Caki2 (cell line): ENCODE data around the gene A4GALT. TPM values are rescaled to one million over a fixed set of nuclear protein-coding genes. Genes with fewer than 3 reads are reported as not detected.

ENCODE experiments used
- DNase-seq: peaks from one replicate; pipeline ENCODE4 v3.0.0-alpha.2; 2015; ENCODE audit warnings: low read depth
- in situ Hi-C: cut with HindIII; loops from 2 replicates; pipeline ENCODE4 v1.10.0; 2016; ENCODE audit warnings: low sequenced_read_pairs, low pct_unique_long_range_greater_than_20kb, mixed read lengths
- total RNA-seq: library from RNA; depleted of rRNA; stranded (reverse); fragments of >200 nt; shearing (Covaris generic); gene quantifications from 2 replicates; pipeline ENCODE4 v1.2.3, GENCODE V29; 2014; ENCODE audit warnings: low replicate concordance; rRNA removed

The A4GALT gene
- total RNA-seq, 1 experiment from 2014 or later, result 8.3 TPM

- no peak for DNase-seq
- in situ Hi-C loops, result no loop called here
Observed at GRCh38 chr22:42645341-42645937, 75.2 kb downstream of the A4GALT start.

GRCh38 chr22:42644422-42645340 lies 76.0 kb downstream of the A4GALT start:
- in situ Hi-C loops, result no loop called here
- no peak for DNase-seq

- in situ Hi-C loops, result no loop called here
- DNase-seq, result no peak
Observed at GRCh38 chr22:42643634-42644421, 76.8 kb downstream of the A4GALT start.

DNA sequence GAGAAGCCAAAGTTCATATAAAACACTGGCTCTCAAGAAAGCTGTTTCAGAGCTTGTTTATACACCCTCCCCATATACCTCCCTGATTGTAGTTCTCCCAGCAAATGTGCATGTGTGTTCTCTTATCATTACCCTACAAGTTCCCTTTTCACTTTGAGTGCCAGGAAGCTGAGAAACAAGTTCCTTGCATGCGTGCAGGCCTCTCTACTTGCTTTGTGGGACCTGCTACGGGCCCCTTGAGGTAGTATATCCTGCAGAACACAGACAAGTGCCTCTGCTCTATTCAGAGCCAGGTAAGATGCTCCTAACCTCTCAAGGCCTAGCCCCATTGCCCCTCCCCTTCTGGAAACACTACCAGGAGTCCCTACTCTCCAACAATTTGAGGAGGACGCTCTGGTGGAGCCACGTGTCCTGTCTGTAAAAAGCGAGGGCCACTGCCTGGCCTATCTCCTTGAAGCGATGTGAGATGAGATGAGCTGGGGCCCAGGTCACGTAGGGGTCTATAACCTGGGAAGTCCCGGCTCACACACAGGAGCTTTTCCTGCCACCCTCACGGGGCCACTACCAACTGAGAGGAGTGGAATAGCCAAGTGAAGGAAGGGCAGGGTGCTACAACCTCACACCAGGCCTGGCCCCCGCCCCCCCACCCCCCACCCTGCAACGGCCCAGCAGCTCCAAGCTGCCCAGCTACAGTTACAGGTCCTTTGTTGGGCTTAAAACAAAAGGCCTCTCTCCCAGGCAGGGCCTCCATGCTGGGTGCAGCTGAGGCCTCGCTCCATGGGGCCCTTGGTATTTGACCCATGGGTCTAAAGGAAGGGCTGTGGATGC lies 77.7 kb downstream of the A4GALT start:
- in situ Hi-C loops, result no loop called here

More for the DNA sequence above, 77.7 kb downstream of the A4GALT start:
- no peak for DNase-seq

Other genes with a start within 250 kb of the A4GALT start
- 56.6 and 77.4 TPM in 2 replicates for gene RRP7A, start 201.1 kb downstream of the A4GALT start, total RNA-seq
- 2.9 TPM in 1 of 2 replicates, not detected in the other for gene SERHL2, start 166.9 kb downstream of the A4GALT start, total RNA-seq
- 10.9 and 15.7 TPM in 2 replicates for gene POLDIP3, start 106.0 kb downstream of the A4GALT start, total RNA-seq
- gene ATP5MGL, start 80.3 kb downstream of the A4GALT start, total RNA-seq, result not detected in 2 replicates
- 68.0 and 95.7 TPM in 2 replicates for gene CYB5R3, start 71.5 kb downstream of the A4GALT start, total RNA-seq
- 29.8 TPM in 2 replicates for gene ARFGAP3, start 136.4 kb upstream of the A4GALT start, total RNA-seq